Measurements from ENCODE around the gene RAB3GAP1. TPM values are rescaled to one million over a fixed set of nuclear protein-coding genes. Genes with fewer than 3 reads are reported as not detected.

RAB3GAP1 gene
- total RNA-seq, 1 donor from 2014 or later: 25.4 TPM

DNA sequence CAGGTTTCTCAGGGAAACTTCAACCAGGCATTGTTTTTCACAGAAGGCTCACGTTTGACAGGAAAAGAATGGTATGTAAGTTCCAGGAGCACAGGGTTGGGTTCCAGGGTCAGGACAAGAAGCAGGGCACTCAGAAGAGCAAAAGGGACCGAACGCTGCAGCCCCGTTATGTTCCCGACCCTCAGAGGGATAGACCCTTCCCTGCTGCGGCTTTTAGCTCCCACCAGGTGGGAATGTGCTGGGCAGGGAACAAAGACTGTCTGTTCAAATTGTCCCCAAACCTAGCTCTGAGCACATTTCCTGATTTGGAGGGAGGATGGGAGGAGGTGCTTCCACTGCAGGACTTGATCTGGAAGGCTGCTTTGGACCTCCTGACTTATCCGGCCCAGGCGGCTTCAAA lies 130.1 kb downstream of the RAB3GAP1 start:
- DNase-seq (ENCODE audit: low read depth): no peak
- no peak for TF ChIP-seq CTCF (conservative IDR thresholded peaks at IDR 0.05; ENCODE audit: low read depth, low read length)
- no peak overlapping the region for H3K4me3 ChIP-seq (ENCODE audit: low read depth, low read length)

- no peak overlapping the region for H3K4me3 ChIP-seq (ENCODE audit: low read depth, low read length)
- DNase-seq (ENCODE audit: low read depth): no peak
- TF ChIP-seq CTCF (conservative IDR thresholded peaks at IDR 0.05; ENCODE audit: low read depth, low read length): no peak
Observed at GRCh38 chr2:135182601-135183000, 130.5 kb downstream of the RAB3GAP1 start.

DNA sequence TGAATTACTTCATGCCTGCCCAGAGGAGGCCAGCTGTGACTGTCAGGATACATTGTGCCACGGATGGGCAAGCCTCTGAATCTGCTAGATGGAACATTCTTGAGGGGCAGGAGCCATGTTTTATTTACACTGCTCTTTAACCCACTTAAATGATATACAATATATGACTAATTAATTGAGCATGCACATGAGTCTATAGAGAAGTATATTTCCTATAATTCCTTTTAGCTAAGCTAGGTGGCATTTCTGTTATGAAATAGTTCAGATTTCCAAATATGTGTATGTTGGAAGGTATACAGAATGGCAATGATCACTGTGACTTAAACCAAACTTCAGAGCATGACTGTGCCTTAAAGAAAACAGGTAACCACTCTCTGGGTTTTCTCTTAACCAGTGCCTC lies 131.7 kb downstream of the RAB3GAP1 start:
- H3K4me3 ChIP-seq (ENCODE audit: low read depth, low read length): no peak overlapping the region
- no peak for TF ChIP-seq CTCF (conservative IDR thresholded peaks at IDR 0.05; ENCODE audit: low read depth, low read length)
- DNase-seq (ENCODE audit: low read depth): no peak

DNA sequence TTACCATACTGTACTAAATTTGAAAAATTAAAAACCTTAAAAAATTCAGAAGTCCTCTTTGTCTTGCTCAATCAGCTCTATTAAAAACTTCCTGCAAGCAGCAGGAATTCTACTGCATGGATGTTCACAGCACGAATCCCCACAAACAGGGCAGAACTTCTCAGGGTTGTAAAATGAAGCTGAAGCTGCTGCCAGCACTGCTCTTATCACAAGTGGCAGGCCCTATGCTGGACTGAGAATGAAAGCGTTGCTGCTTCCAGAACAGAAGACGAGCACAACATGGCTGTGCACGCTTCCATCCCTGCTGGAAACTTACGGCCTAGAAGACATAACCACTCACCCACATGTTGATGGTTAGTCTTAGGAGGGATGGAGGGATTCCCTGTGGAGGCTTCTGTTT lies 134.0 kb downstream of the RAB3GAP1 start:
- H3K4me3 ChIP-seq (ENCODE audit: low read depth, low read length): no peak overlapping the region
- no peak for TF ChIP-seq CTCF (conservative IDR thresholded peaks at IDR 0.05; ENCODE audit: low read depth, low read length)
- DNase-seq (ENCODE audit: low read depth): no peak

DNA sequence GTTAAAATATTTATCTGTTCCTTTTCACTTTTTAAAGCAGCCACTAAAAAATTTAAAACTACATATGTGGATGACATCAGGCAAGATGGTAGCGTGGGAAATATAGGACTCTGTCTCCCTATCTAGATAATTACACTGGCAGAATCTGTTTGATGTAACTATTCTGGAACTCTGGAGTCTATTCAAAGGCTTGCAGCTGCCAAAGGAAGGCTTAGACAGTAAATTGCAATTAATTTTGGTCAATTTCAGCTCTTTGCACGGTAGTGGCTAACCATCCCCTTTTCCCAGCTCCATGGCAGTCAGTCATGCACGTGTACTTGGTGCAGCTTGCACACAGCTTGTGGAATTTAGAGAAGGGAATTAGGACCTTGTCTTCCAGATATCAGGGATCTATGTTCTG lies 135.2 kb downstream of the RAB3GAP1 start:
- H3K4me3 ChIP-seq (ENCODE audit: low read depth, low read length): no peak overlapping the region
- no peak for DNase-seq (ENCODE audit: low read depth)
- TF ChIP-seq CTCF (conservative IDR thresholded peaks at IDR 0.05; ENCODE audit: low read depth, low read length): no peak

- no peak for TF ChIP-seq CTCF (conservative IDR thresholded peaks at IDR 0.05; ENCODE audit: low read depth, low read length)
- no peak overlapping the region for H3K4me3 ChIP-seq (ENCODE audit: low read depth, low read length)
- no peak for DNase-seq (ENCODE audit: low read depth)
Observed at GRCh38 chr2:135189148-135189547, 137.1 kb downstream of the RAB3GAP1 start.

DNA sequence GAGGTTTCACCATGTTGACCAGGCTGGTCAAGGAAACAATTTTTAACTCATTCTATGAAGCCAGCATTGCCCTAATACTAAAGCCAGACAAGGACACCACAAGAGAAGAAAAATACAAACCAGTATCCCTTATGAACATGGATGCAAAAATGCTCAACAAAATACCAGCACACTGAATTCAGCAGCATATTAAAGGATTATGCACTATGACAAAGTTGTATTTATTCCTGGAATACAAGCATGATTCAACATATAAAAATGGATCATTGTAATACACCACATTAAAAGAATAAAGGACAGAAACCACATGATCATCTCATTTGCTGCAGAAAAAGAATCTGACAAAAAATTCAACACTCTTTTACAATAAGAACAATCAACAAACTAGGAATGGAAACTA lies 138.7 kb downstream of the RAB3GAP1 start:
- TF ChIP-seq CTCF (conservative IDR thresholded peaks at IDR 0.05; ENCODE audit: low read depth, low read length): no peak
- no peak overlapping the region for H3K4me3 ChIP-seq (ENCODE audit: low read depth, low read length)
- DNase-seq (ENCODE audit: low read depth): no peak

Data from epithelial cell of proximal tubule (primary cell).